HepG2 (cell line): Measurements from ENCODE around the gene SUV39H2. TPM values are rescaled to one million over a fixed set of nuclear protein-coding genes. Genes with fewer than 3 reads are reported as not detected.

Experiments used
- ATAC-seq: fragments of 200-7000 bp; cut with Tn5 transposase; 3 replicates; pipeline ENCODE4 v1.9.1; 2020; ENCODE audit warnings: mild to moderate bottlenecking, moderate library complexity
- BruUV-seq: library from RNA; stranded (reverse); fragments of 400-500 nt; replicated peaks from 2 replicates; lab custom pipeline; 2021; lab: Mats Ljungman, UMichigan
- CTCF ChIA-PET: fragments of 300-600 bp; formaldehyde crosslinking; extraction: SDS; loops from one replicate; lab custom pipeline; 2021; ENCODE audit warnings: low total read pairs, inconsistent platforms, low intra/inter-chr PET ratio; lab: Yijun Ruan, JAX
- POLR2A ChIA-PET: fragments of 350-600 bp; sonication (Branson Sonifier 250); formaldehyde crosslinking; loops from one replicate; lab custom pipeline; 2020; ENCODE audit warnings: antibody characterized with exemption, inconsistent platforms; lab: Yijun Ruan, JAX
- DNase-seq: peaks from one replicate; pipeline ENCODE4 v3.0.0-alpha.2; 2015; ENCODE audit warnings: low spot score
- FAIRE-seq: peaks from 3 replicates; lab custom pipeline; 2011; peaks lifted over from hg19 to GRCh38; lab: Jason Lieb, UNC
- H2AFZ ChIP-seq: one replicate; pipeline ENCODE4 v1.6.1; 2011; ENCODE audit warnings: low read length, inconsistent platforms
- H3K27ac ChIP-seq: fragments of 300-600 bp; 3 replicates; pipeline ENCODE4 v1.8.0; 2011; ENCODE audit warnings: mixed run types, mild to moderate bottlenecking, mixed read lengths, low read length, inconsistent platforms; ENCODE audit not compliant: insufficient read depth; ENCODE audit errors: extremely low read length
- H3K27me3 ChIP-seq, 2 experiments: fragments of 200-600 bp in 1 of 2; 2 replicates in 1 of 2; 3 replicates in 1 of 2; pipeline versions ENCODE4 v1.6.0 to v1.8.0; 2011; ENCODE audit warnings: low read length in 2 of 2, mild to moderate bottlenecking in 2 of 2, moderate library complexity in 2 of 2, inconsistent platforms in 1 of 2; ENCODE audit not compliant: insufficient read depth in 2 of 2, control insufficient read depth in 1 of 2
- H3K36me3 ChIP-seq, 2 experiments: fragments of 200-600 bp in 1 of 2; replicated peaks in 1 of 2; 2 replicates in 1 of 2; 3 replicates in 1 of 2; pipeline versions ENCODE4 v1.5.1 to v1.8.0; 2011; ENCODE audit warnings: low read length in 2 of 2, inconsistent platforms in 1 of 2; ENCODE audit not compliant: insufficient read depth in 2 of 2, control insufficient read depth in 1 of 2
- H3K4me1 ChIP-seq: 2 replicates; pipeline ENCODE4 v1.5.1; 2012; ENCODE audit warnings: low read length, inconsistent platforms; ENCODE audit not compliant: insufficient read depth
- H3K4me2 ChIP-seq: 2 replicates; pipeline ENCODE4 v1.6.0; 2011; ENCODE audit warnings: low read depth, low read length, inconsistent platforms
- H3K4me3 ChIP-seq, 3 experiments: fragments of 200-600 bp in 1 of 3; sonication (generic), shearing (Covaris generic) in 1 of 3; replicated peaks in 1 of 3; 2 replicates each; pipeline ENCODE4 v1.5.1; 2011 to 2016; ENCODE audit warnings: low read length in 3 of 3, inconsistent platforms in 2 of 3, low read depth in 2 of 3, mild to moderate bottlenecking in 2 of 3, control low read depth in 1 of 3, mixed read lengths in 1 of 3; ENCODE audit not compliant: insufficient read depth in 1 of 3
- H3K79me2 ChIP-seq: one replicate; pipeline ENCODE4 v1.6.1; 2011; ENCODE audit warnings: low read length, inconsistent platforms; ENCODE audit not compliant: insufficient read depth
- H3K9ac ChIP-seq: 2 replicates; pipeline ENCODE4 v1.6.0; 2011; ENCODE audit warnings: mild to moderate bottlenecking, low read depth, low read length, inconsistent platforms; ENCODE audit not compliant: insufficient read depth
- H3K9me3 ChIP-seq: 2 replicates; pipeline ENCODE4 v1.5.1; 2012; ENCODE audit warnings: mild to moderate bottlenecking, low read length
- H4K20me1 ChIP-seq: 2 replicates; pipeline ENCODE4 v1.6.0; 2011; ENCODE audit warnings: inconsistent platforms, mild to moderate bottlenecking, low read length, moderate library complexity; ENCODE audit not compliant: insufficient read depth
- CHCHD3 ChIP-seq: sonication (generic); formaldehyde crosslinking; IDR thresholded peaks from 2 replicates; pipeline ENCODE4 v1.8.0; 2022; ENCODE audit warnings: mild to moderate bottlenecking, missing genetic modification reagents, moderate library complexity
- HOMEZ ChIP-seq: IDR thresholded peaks from 2 replicates; pipeline ENCODE4 v1.6.1; 2016; ENCODE audit warnings: low read depth
- NR3C1 ChIP-seq: sonication (generic); formaldehyde crosslinking; IDR thresholded peaks from 2 replicates; pipeline ENCODE4 v1.4.0; 2020; ENCODE audit warnings: missing genetic modification reagents
- NRL ChIP-seq: sonication (generic); formaldehyde crosslinking; IDR thresholded peaks from 2 replicates; pipeline ENCODE4 v1.5.0; 2020; ENCODE audit warnings: missing genetic modification reagents, mild to moderate bottlenecking, moderate library complexity, borderline replicate concordance
- PATZ1 ChIP-seq: sonication (generic); formaldehyde crosslinking; IDR thresholded peaks from 2 replicates; pipeline ENCODE4 v1.4.0; 2020; ENCODE audit warnings: missing genetic modification reagents
- RAD21 ChIP-seq: fragments of 450-650 bp; formaldehyde crosslinking; IDR thresholded peaks from 2 replicates; pipeline ENCODE4 v1.5.0; 2020; ENCODE audit warnings: mild to moderate bottlenecking
- SNAPC4 ChIP-seq: sonication (generic); formaldehyde crosslinking; IDR thresholded peaks from 2 replicates; pipeline ENCODE4 v1.4.0; 2020; ENCODE audit warnings: mild to moderate bottlenecking, missing genetic modification reagents
- SP5 ChIP-seq: IDR thresholded peaks from 2 replicates; pipeline ENCODE4 v1.6.1; 2016; ENCODE audit warnings: low read depth, borderline replicate concordance
- XRCC5 ChIP-seq: fragments of 200-400 bp; formaldehyde crosslinking; optimal IDR thresholded peaks from 2 replicates; pipeline ENCODE3; 2017; ENCODE audit warnings: mild to moderate bottlenecking, low read length
- ZBTB1 ChIP-seq: sonication (generic); formaldehyde crosslinking; IDR thresholded peaks from 2 replicates; pipeline ENCODE4 v1.4.0; 2020; ENCODE audit warnings: missing genetic modification reagents, borderline replicate concordance
- ZBTB34 ChIP-seq: sonication (generic); formaldehyde crosslinking; IDR thresholded peaks from 2 replicates; pipeline ENCODE4 v1.8.0; 2022; ENCODE audit warnings: mild to moderate bottlenecking, missing genetic modification reagents
- ZMAT5 ChIP-seq: sonication (generic); formaldehyde crosslinking; IDR thresholded peaks from 2 replicates; pipeline ENCODE4 v1.5.0; 2020; ENCODE audit warnings: mild to moderate bottlenecking, low read depth, missing genetic modification reagents, borderline replicate concordance
- ZMYM3 ChIP-seq: sonication (generic); formaldehyde crosslinking; IDR thresholded peaks from 2 replicates; pipeline ENCODE4 v1.5.1; 2020; ENCODE audit warnings: mild to moderate bottlenecking, missing genetic modification reagents
- ZNF207 ChIP-seq: fragments of 450-650 bp; IDR thresholded peaks from 2 replicates; pipeline ENCODE4 v1.6.1; 2016; ENCODE audit warnings: antibody characterized with exemption, borderline replicate concordance
- WGBS: methylation state at CpG from one replicate; pipeline ENCODE4 v1.1.6; 2017; ENCODE audit warnings: low lambda C conversion rate; 5-methylcytosine and 5-hydroxymethylcytosine counted together
- in situ Hi-C: cut with HindIII; loops from 2 replicates; pipeline ENCODE4 v1.10.0; 2017; ENCODE audit warnings: low pct_unique_long_range_greater_than_20kb; ENCODE audit not compliant: extremely low pct_ligation_motif_present
- intact Hi-C: fragments of 100-400 bp; cut with micrococcal nuclease; formaldehyde crosslinking; loops from one replicate; pipeline ENCODE4 v1.10.0; 2022; ENCODE audit not compliant: unreplicated experiment
- polyA plus RNA-seq, 8 experiments: library from polyadenylated mRNA; depleted of rRNA in 3 of 8; stranded (reverse) in 7 of 8; unstranded in 1 of 8; fragments of >200 nt; fragmentation: Illumina TruSeq in 4 of 8; extraction: Trizol in 4 of 8; gene quantifications; 2 replicates each; pipeline versions ENCODE4 v1.2.1 to v1.2.3, GENCODE V29; 2011 to 2016; ENCODE audit warnings: low read depth in 4 of 8, missing spikeins in 1 of 8, mixed read lengths in 1 of 8; ENCODE audit not compliant: insufficient read depth in 1 of 8
- total RNA-seq, 5 experiments: library from RNA; depleted of rRNA; stranded (reverse); fragments of >200 nt; fragmentation: Illumina TruSeq; extraction: Trizol; gene quantifications; 2 replicates each; pipeline ENCODE4 v1.2.3, GENCODE V29; 2016; ENCODE audit warnings: low read depth in 1 of 5

Gene SUV39H2
- total and polyA plus RNA-seq, 2 of the 13 experiments (the other 11 are each of a cell fraction or from before 2014, with no cell fraction given): 9.0 to 44.3 TPM

GRCh38 chr10:14949291-14949690 lies 70.6 kb downstream of the SUV39H2 start:
- Histone ChIP-seq H3K36me3 (peaks cover 4 to 34% of the 10 kb centered on the region in 2 experiments; a peak in 4 of 5 replicates), H3K27me3 (no peaks in the 10 kb centered on the region; a peak in 1 of 5 replicates), H2AFZ (no peak overlapping the region), H3K4me2 (no peak overlapping the region), H3K9ac (no peak overlapping the region), H4K20me1 (no peaks in the 10 kb centered on the region), H3K4me3 (no peak overlapping the region), H3K27ac (no peak overlapping the region), H3K79me2 (peaks cover 34% of the 10 kb centered on the region), H3K9me3 (no peaks in the 10 kb centered on the region), H3K4me1 (peaks cover 36% of the 10 kb centered on the region)
- no peak for ATAC-seq
- FAIRE-seq: no peak
- 94% methylated on average over 5 of the region's 5 CpGs for WGBS
- no peak for DNase-seq
- ChIA-PET CTCF (no interaction called here), POLR2A (interaction anchor here (1.2 kb wide), 1 partner anchor 10 kb away, joined by 3 read pairs; the partner anchor contains the start of gene MEIG1)
- BruUV-seq: no TSS peak
- intact Hi-C loops (no loop called here), in situ Hi-C loops (no loop called here)
- no peak for TF ChIP-seq XRCC5
- TF ChIP-seq PATZ1: no peak
- no peak for TF ChIP-seq ZMAT5 (CRISPR knock-in tag)
- no peak for TF ChIP-seq ZBTB1 (CRISPR knock-in tag)
- TF ChIP-seq NR3C1: no peak
- TF ChIP-seq ZMYM3 (CRISPR knock-in tag): no peak
- no peak for TF ChIP-seq SP5 (CRISPR knock-in tag)
- TF ChIP-seq NRL: no peak
- no peak for TF ChIP-seq CHCHD3
- no peak for TF ChIP-seq RAD21 (CRISPR knock-in tag)
- no peak for TF ChIP-seq ZNF207
- TF ChIP-seq ZBTB34 (CRISPR knock-in tag): no peak
- TF ChIP-seq SNAPC4 (CRISPR knock-in tag): no peak
- TF ChIP-seq HOMEZ (CRISPR knock-in tag): no peak
